ENCODE measurements around the gene ARID1B.

DNA sequence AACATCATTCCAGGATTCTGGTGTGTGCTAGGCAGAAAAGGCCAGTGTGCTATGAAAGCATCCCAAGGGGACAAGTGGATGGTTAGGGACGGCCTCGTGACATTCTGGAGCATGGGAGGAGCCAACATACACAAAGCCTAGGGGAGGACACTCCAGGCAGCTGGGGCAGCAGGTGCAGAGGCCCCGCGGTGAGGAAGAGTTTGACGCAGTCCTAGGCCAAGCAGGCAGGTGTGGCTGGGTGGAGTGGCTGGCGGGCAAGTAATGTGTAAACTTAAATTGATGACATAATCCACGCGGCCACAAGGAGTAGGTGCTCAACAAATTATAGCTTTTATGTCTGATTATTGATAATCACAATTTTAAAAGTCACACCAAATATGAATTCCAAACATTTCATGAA is 452.5 kb downstream of the ARID1B start:
- TF ChIP-seq, protein P1, sequence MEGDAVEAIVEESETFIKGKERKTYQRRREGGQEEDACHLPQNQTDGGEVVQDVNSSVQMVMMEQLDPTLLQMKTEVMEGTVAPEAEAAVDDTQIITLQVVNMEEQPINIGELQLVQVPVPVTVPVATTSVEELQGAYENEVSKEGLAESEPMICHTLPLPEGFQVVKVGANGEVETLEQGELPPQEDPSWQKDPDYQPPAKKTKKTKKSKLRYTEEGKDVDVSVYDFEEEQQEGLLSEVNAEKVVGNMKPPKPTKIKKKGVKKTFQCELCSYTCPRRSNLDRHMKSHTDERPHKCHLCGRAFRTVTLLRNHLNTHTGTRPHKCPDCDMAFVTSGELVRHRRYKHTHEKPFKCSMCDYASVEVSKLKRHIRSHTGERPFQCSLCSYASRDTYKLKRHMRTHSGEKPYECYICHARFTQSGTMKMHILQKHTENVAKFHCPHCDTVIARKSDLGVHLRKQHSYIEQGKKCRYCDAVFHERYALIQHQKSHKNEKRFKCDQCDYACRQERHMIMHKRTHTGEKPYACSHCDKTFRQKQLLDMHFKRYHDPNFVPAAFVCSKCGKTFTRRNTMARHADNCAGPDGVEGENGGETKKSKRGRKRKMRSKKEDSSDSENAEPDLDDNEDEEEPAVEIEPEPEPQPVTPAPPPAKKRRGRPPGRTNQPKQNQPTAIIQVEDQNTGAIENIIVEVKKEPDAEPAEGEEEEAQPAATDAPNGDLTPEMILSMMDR (IDR thresholded peaks at IDR 0.05; ENCODE audit: poor library complexity): no peak
- TF ChIP-seq EZH2 (IDR thresholded peaks at IDR 0.05; ENCODE audit: borderline replicate concordance) (no peak), EZH2phosphoT487 (IDR thresholded peaks at IDR 0.05; ENCODE audit: low read depth, severe bottlenecking, unreplicated experiment) (no peak)
